Ovary (tissue), 3 donors: ENCODE data around the gene ZNF14.

Source experiments
- CTCF ChIP-seq, 3 donors: fragments of 450-650 bp in 2 of 3; fragments of 200-600 bp in 1 of 3; IDR thresholded peaks; one replicate each; pipeline versions ENCODE4 v1.5.1 to v1.8.0; 2016 to 2022; ENCODE audit warnings: antibody characterized with exemption in 3 of 3, mild to moderate bottlenecking in 1 of 3
- EP300 ChIP-seq: sonication (generic); formaldehyde crosslinking; IDR thresholded peaks from one replicate; pipeline ENCODE4 v1.6.1; 2017; ENCODE audit warnings: antibody characterized with exemption
- donor health status: DM: no; HTN: no; CAD: no.

DNA sequence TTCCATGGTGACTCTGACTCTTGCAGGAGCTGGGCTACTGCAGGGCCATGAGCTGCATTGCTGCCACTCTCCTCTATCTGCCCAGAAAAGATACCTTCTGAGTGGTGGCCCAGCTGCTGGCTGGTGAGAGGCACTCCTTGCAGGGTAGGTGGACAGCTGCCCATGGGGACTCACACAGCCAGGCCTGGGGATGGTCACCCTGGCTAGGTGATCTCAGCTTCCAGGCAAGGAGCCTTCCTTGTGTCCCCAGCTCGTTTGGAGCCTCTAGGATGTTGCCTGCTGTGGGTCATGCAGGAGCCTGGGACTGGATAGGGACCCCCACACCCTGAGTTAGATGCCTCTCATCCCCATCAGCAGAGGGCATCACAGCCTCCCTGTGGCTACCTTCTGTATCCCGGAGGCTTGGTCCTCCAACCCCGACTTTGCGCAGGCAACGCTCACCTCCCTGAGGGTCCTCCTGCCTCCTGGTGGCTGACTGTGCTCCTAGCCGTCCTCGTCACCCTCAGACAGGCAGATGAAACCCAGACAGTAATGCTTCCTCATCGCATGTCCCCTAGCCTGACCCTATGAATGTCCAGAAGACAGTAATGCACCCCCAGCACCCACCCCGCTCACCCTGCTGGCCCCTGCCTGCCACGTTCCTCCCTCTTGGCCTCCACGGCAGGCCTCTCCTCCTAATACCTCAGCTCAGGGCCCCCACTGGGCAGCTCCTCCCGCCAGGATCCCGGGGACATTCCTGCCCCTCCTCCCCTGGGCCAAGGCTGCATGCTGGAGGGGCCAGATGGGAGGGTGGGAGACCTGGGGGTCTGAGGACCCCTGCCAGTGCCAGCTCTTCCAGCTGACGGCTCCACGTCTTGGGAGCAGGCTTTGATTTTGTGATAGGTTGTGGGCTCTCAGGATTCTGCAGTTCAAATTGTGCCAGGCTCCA is 13.6 kb upstream of the ZNF14 start:
- TF ChIP-seq CTCF (IDR thresholded peaks at IDR 0.05) (no peak), EP300 (no peak)
